GM13976 (cell line): ENCODE measurements around the gene SGSH.

Source experiments
- DNase-seq: peaks from one replicate; pipeline ENCODE4 v3.0.0; 2012; ENCODE audit warnings: low spot score
- CTCF ChIP-seq: IDR thresholded peaks from 2 replicates; pipeline ENCODE4 v1.5.1; 2012; ENCODE audit warnings: borderline replicate concordance, mild to moderate bottlenecking; ENCODE audit not compliant: insufficient read depth; ENCODE audit errors: extremely low read depth, missing control alignments, control extremely low read depth
- in situ Hi-C: fragments of 300-500 bp; cut with MboI; formaldehyde crosslinking; loops from one replicate; pipeline ENCODE4 v1.12.0; 2022; ENCODE audit warnings: low sequenced_read_pairs, mixed read lengths, inconsistent platforms; ENCODE audit not compliant: unreplicated experiment

Gene SGSH

GRCh38 chr17:80164185-80164584 lies 55.9 kb downstream of the SGSH start:
- no peak for DNase-seq
- in situ Hi-C loops = no loop called here
- no peak for TF ChIP-seq CTCF

GRCh38 chr17:80163336-80163735 lies 56.8 kb downstream of the SGSH start:
- in situ Hi-C loops = no loop called here
- no peak for DNase-seq
- TF ChIP-seq CTCF = no peak

GRCh38 chr17:80160536-80160935 lies 59.6 kb downstream of the SGSH start:
- TF ChIP-seq CTCF = no peak
- in situ Hi-C loops = no loop called here
- DNase-seq = no peak
